Suprapubic skin (tissue), 4 donors: Measurements from ENCODE around the gene COL18A1.

ENCODE experiments used
- CTCF ChIP-seq, 2 donors: fragments of 200-600 bp in 1 of 2; fragments of 450-650 bp in 1 of 2; sonication (generic) in 1 of 2; IDR thresholded peaks; one replicate each; pipeline ENCODE4 v1.5.1; 2016 to 2019; ENCODE audit warnings: antibody characterized with exemption in 2 of 2, mild to moderate bottlenecking in 1 of 2, moderate library complexity in 1 of 2
- EP300 ChIP-seq: sonication (generic); formaldehyde crosslinking; IDR thresholded peaks from one replicate; pipeline ENCODE4 v1.6.1; 2017; ENCODE audit warnings: antibody characterized with exemption
- POLR2A ChIP-seq, 2 donors: fragments of 450-650 bp; IDR thresholded peaks; one replicate each; pipeline ENCODE4 v1.6.1; 2017; ENCODE audit warnings: antibody characterized with exemption in 2 of 2, mild to moderate bottlenecking in 2 of 2, moderate library complexity in 2 of 2
- POLR2AphosphoS5 ChIP-seq, 3 donors: sonication (generic); formaldehyde crosslinking; IDR thresholded peaks; one replicate each; pipeline ENCODE4 v1.6.1; 2017; ENCODE audit warnings: antibody characterized with exemption in 3 of 3

GRCh38 chr21:45415943-45416611, 11.1 kb downstream of the COL18A1 start:
- no peak for TF ChIP-seq POLR2A (IDR thresholded peaks at IDR 0.05)
- no peak for TF ChIP-seq CTCF (IDR thresholded peaks at IDR 0.05)
- TF ChIP-seq POLR2AphosphoS5 (IDR thresholded peaks at IDR 0.05): no peak
- no peak for TF ChIP-seq EP300
